Ovary (tissue), 9 donors: ENCODE results near the gene XYLT2. TPM values are rescaled to one million over a fixed set of nuclear protein-coding genes. Genes with fewer than 3 reads are reported as not detected.

Experiments
- DNase-seq, 5 donors: peaks; one replicate each; pipeline ENCODE4 v3.0.0-alpha.2; 2019 to 2020
- H3K27ac ChIP-seq, 2 donors: fragments of 200-600 bp; one replicate each; pipeline versions ENCODE4 v1.5.1 to v1.8.0; 2019 to 2022
- H3K27me3 ChIP-seq: fragments of 200-600 bp; one replicate; pipeline ENCODE4 v1.8.0; 2022
- H3K36me3 ChIP-seq: fragments of 200-600 bp; sonication (generic); one replicate; pipeline ENCODE4 v1.5.1; 2019
- H3K4me1 ChIP-seq: one replicate; pipeline ENCODE4 v1.8.1; 2013; ENCODE audit warnings: mild to moderate bottlenecking, moderate library complexity; ENCODE audit not compliant: insufficient read depth
- H3K4me3 ChIP-seq: fragments of 200-600 bp; sonication (generic); one replicate; pipeline ENCODE4 v1.5.1; 2017
- H3K9me3 ChIP-seq, 2 donors: fragments of 200-600 bp in 1 of 2; sonication (generic) in 1 of 2; one replicate each; pipeline versions ENCODE4 v1.5.1 to v1.8.1; 2013 to 2019; ENCODE audit warnings: mild to moderate bottlenecking in 1 of 2, moderate library complexity in 1 of 2
- CTCF ChIP-seq, 3 donors: fragments of 450-650 bp in 2 of 3; fragments of 200-600 bp in 1 of 3; IDR thresholded peaks; one replicate each; pipeline versions ENCODE4 v1.5.1 to v1.8.0; 2016 to 2022; ENCODE audit warnings: antibody characterized with exemption in 3 of 3, mild to moderate bottlenecking in 1 of 3
- EP300 ChIP-seq: sonication (generic); formaldehyde crosslinking; IDR thresholded peaks from one replicate; pipeline ENCODE4 v1.6.1; 2017; ENCODE audit warnings: antibody characterized with exemption
- POLR2A ChIP-seq: fragments of 450-650 bp; IDR thresholded peaks from one replicate; pipeline ENCODE4 v1.6.1; 2017; ENCODE audit warnings: antibody characterized with exemption, mild to moderate bottlenecking, moderate library complexity
- WGBS, 3 donors: extraction: QIAGEN DNeasy Blood & Tissue Kit in 1 of 3; methylation state at CpG; one replicate each; pipeline versions ENCODE4 v1.1.5 to v1.1.7; 2013 to 2017; 5-methylcytosine and 5-hydroxymethylcytosine counted together
- intact Hi-C, 4 donors: fragments of 100-400 bp; cut with DNase I; formaldehyde crosslinking; loops; one replicate each; pipeline versions ENCODE4 v1.11.0 to v1.15.1; 2022 to 2023
- polyA plus RNA-seq, 2 donors: library from polyadenylated mRNA; stranded (reverse); fragments of 200-250 nt in 1 of 2; fragments of 350-450 nt in 1 of 2; fragmentation: Illumina TruSeq in 1 of 2; extraction: RNeasy Lipid Tissue Mini Kit (QIAGEN cat#74804) in 1 of 2; gene quantifications; one replicate each; pipeline ENCODE4 v1.2.3, GENCODE V29; 2013 to 2014
- total RNA-seq, 7 donors: library from RNA; depleted of rRNA in 2 of 7; stranded (reverse); fragments of >200 nt in 2 of 7; fragmentation: NEBNext Ultra II Directional in 3 of 7; extraction: Animal tissue kit (Norgen Biotek cat#: 25700) in 3 of 7; gene quantifications; one replicate each; pipeline versions ENCODE4 v1.1.0 to v1.2.4, GENCODE V29; 2016 to 2023
- donor health status: DM: no; HTN: no; CAD: no; lungs with moderate emphysema.
- donor health status: DM: no; HTN: no; CAD: no.
- donor health status: Bipolar disorder and iron deficiency.
- donor health status: DM: yes; HTN: yes; CAD: no.
- donor health status: DM: no; HTN: no; CAD: no.
- donor health status: DM: yes; HTN: yes; CAD: no.

Gene XYLT2
- total and polyA plus RNA-seq, 9 donors, result 5.2 to 34.1 (median 27.4) TPM

GRCh38 chr17:50301891-50302584, 43.9 kb upstream of the XYLT2 start:
- H3K9me3 ChIP-seq, result no peaks in the 10 kb centered on the region
- no peaks in the 10 kb centered on the region for H3K27me3 ChIP-seq
- no peak overlapping the region for H3K27ac ChIP-seq
- no peak for TF ChIP-seq EP300
- TF ChIP-seq POLR2A, result no peak
- no peak for TF ChIP-seq CTCF (IDR thresholded peaks at IDR 0.05)
- H3K4me3 ChIP-seq, result no peak overlapping the region
- intact Hi-C loops, result loop anchor here in 1 of 4 donors (10.0 kb wide), 1 partner anchor 277 kb away; no protein-coding TSS in a partner anchor
- peaks cover 12% of the 10 kb centered on the region for H3K4me1 ChIP-seq
- WGBS, 3 donors, result 81 to 85% (median 83%) methylated on average over 9 of the region's 9 CpGs
- DNase-seq, result no peak
- no peaks in the 10 kb centered on the region for H3K36me3 ChIP-seq

- no peak for DNase-seq
- peaks cover 12% of the 10 kb centered on the region for H3K4me1 ChIP-seq
- H3K27me3 ChIP-seq, result no peaks in the 10 kb centered on the region
- H3K27ac ChIP-seq, result no peak overlapping the region
- WGBS, 3 donors, result 91 to 96% (median 93%) methylated on average over 11 of the region's 11 CpGs
- TF ChIP-seq CTCF (IDR thresholded peaks at IDR 0.05) (no peak), POLR2A (no peak), EP300 (no peak)
- H3K9me3 ChIP-seq, result no peaks in the 10 kb centered on the region
- H3K36me3 ChIP-seq, result no peaks in the 10 kb centered on the region
- H3K4me3 ChIP-seq, result no peak overlapping the region
- intact Hi-C loops, result loop anchor here in 1 of 4 donors (10.0 kb wide), 1 partner anchor 278 kb away; no protein-coding TSS in a partner anchor
Measured at GRCh38 chr17:50303051-50303450, 42.9 kb upstream of the XYLT2 start.

GRCh38 chr17:50303596-50303995, 42.3 kb upstream of the XYLT2 start:
- intact Hi-C loops, result loop anchor here in 1 of 4 donors (10.0 kb wide), 1 partner anchor 279 kb away; no protein-coding TSS in a partner anchor
- H3K36me3 ChIP-seq, result no peaks in the 10 kb centered on the region
- no peak overlapping the region for H3K27ac ChIP-seq
- 77 to 83% (median 80%) methylated on average over 4 of the region's 4 CpGs for WGBS, 3 donors
- peaks cover 12% of the 10 kb centered on the region for H3K4me1 ChIP-seq
- H3K27me3 ChIP-seq, result no peaks in the 10 kb centered on the region
- DNase-seq, result no peak
- H3K9me3 ChIP-seq, result no peaks in the 10 kb centered on the region
- H3K4me3 ChIP-seq, result no peak overlapping the region
- TF ChIP-seq EP300 (no peak), CTCF (IDR thresholded peaks at IDR 0.05) (no peak), POLR2A (no peak)

- H3K27me3 ChIP-seq, result no peaks in the 10 kb centered on the region
- H3K36me3 ChIP-seq, result no peaks in the 10 kb centered on the region
- H3K4me1 ChIP-seq, result peaks cover 9% of the 10 kb centered on the region
- H3K4me3 ChIP-seq, result no peak overlapping the region
- peak in 1 of 5 donors; percentile 54 for DNase-seq
- no peaks in the 10 kb centered on the region for H3K9me3 ChIP-seq
- TF ChIP-seq CTCF (IDR thresholded peaks at IDR 0.05) (no peak), POLR2A (no peak), EP300 (no peak)
- intact Hi-C loops, result loop anchor here in 1 of 4 donors (10.0 kb wide), 1 partner anchor 280 kb away; no protein-coding TSS in a partner anchor
- 11 to 18% (median 13%) methylated on average over 7 of the region's 7 CpGs for WGBS, 3 donors
- H3K27ac ChIP-seq, result peak overlapping the region in 1 of 2 donors; percentile 21
Measured at GRCh38 chr17:50304781-50305404, 41.0 kb upstream of the XYLT2 start.
